Measurements from ENCODE around the gene OSTC.

- TF ChIP-seq EZH2 (IDR thresholded peaks at IDR 0.05; ENCODE audit: low read length), result no peak
- TF ChIP-seq CTCF (optimal IDR thresholded peaks at IDR 0.05 in 1 of 3, IDR thresholded peaks at IDR 0.05 in 1 of 3, conservative IDR thresholded peaks at IDR 0.05 in 1 of 3; ENCODE audit: extremely low read depth in 1 of 3, insufficient read depth in 2 of 3, low read length in 3 of 3), result no peak
Measured at GRCh38 chr4:108620101-108620932, 30.1 kb upstream of the OSTC start, which contains the start of gene RPL34.
